GM21737 (cell line): ENCODE measurements around the gene RUNX1.

ENCODE experiments used
- ATAC-seq: cut with Tn5 transposase; IDR thresholded peaks from one replicate; pipeline ENCODE4 v1.9.1; 2021; ENCODE audit warnings: mild to moderate bottlenecking, moderate library complexity; ENCODE audit not compliant: unreplicated experiment

The RUNX1 gene

DNA sequence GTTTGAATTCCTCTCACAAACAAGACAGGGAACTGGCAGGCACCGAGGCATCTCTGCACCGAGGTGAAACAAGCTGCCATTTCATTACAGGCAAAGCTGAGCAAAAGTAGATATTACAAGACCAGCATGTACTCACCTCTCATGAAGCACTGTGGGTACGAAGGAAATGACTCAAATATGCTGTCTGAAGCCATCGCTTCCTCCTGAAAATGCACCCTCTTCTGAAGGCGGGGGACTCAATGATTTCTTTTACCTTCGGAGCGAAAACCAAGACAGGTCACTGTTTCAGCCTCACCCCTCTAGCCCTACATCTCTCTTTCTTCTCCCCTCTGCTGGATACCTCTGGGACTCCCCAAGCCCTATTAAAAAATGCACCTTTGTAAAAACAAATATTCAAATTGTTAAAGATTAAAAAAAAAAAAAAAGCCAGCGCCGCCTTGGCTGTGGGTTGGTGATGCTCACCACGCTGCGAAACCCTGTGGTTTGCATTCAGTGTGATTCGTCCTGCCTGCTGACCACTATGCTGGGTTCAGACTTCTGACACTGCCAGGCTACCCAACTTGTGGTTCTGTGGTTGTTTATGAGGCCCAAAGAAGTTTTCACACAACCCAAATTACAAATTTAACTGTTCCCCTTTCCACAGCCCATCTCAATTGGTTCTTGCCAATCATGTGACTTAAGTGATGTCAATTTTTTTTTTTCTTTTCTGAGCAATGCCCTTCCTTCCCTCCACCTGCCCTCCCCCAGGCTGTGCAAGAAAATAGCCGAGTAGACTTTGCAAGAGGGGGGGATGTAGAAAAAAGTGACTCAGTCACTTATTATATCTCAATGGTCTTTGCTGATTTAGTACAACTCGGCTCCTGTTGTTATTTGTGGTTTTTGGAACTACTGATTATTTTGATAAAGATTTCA, at the start of gene RUNX1:
TSS of gene RUNX1 (minus strand) at position 597 of the 912 bp plus-strand sequence.
- peak; percentile 50 for ATAC-seq

- ATAC-seq: no peak
These were observed 48.4 kb upstream of the RUNX1 start for GRCh38 chr21:35097525-35097924.

- no peak for ATAC-seq
These were observed 47.9 kb upstream of the RUNX1 start for GRCh38 chr21:35096959-35097358.

DNA sequence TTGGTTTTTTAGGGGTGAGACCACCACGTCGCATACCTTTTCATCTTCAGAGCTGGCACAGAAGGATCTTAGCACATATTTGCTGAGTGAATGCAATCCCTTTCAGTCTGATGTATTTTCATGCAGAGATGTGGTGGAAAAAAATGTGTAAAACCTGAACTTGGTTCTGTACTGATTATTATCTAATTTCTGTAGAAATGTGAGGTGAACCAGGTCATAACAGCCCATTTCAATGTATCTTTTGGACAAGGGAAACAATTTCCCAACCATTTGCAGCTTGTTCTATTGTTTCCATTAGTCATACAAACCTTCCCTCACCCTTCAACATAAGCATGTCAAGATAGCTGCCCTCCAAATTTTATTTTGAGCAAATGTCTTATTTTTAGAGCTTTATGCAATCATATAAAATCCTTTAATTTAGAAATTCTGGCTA, 46.8 kb upstream of the RUNX1 start:
- no peak for ATAC-seq

DNA sequence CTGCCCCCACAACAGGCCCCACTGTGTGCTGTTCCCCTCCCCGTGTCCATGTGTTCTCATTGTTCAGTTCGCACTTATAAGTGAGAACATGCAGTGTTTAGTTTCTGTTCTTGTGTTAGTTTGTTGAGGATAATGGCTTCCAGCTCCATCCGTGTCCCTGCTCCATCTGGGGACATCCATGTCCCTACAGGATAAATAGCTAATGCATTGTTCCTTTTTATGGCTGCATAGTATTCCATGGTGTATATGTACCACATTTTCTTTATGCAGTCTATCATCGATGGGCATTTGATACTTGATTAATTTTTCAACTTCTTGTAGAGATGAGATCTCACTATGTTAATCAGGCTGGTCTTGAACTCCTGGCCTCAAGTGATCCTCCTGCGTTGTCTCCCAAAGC, 44.4 kb upstream of the RUNX1 start:
- ATAC-seq: no peak

DNA sequence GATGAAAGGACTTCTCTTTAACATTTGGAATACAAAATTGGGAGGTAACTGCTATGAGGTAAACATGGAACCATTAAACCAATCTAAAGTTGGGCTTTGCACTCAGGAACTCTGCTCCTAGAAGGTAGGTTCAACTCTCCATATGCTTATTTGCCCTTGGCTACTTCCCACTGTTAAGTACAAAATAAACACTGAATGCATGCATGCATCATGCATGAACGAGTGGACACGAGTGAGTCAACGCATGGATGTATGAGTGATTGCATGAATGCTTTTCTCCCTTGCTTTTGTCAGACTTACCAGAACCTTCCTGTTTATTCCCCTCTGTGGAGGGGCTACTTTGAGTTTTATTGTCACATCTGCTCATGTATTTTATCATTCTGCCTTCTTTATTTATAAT, 42.4 kb upstream of the RUNX1 start:
- no peak for ATAC-seq

- ATAC-seq: no peak
These were observed 41.3 kb upstream of the RUNX1 start for GRCh38 chr21:35090403-35090802.

GRCh38 chr21:35088319-35088771, 39.2 kb upstream of the RUNX1 start:
- no peak for ATAC-seq

- ATAC-seq: no peak
These were observed 37.3 kb upstream of the RUNX1 start for GRCh38 chr21:35086357-35086756.

- ATAC-seq: no peak
These were observed 35.8 kb upstream of the RUNX1 start for GRCh38 chr21:35084869-35085268.

DNA sequence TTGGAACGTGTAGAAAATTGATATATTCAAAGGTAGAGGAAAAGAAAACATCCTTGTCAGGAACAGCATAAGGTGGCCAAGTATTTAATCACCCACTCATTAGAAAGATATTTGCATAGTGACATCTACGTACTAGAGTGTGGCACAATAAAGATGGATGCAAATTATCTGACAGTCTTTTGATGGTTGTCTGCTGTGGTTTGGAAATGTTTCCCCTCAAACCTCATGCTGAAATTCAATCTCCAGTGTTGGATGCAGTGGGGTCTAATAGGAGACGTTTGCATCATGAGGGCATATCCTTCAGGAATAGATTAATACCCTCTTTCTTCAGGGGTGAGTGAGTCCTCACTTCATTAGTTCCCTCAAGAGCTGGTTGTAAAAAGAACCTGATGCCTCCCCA, 34.1 kb upstream of the RUNX1 start:
- no peak for ATAC-seq

GRCh38 chr21:35081861-35082260, 32.8 kb upstream of the RUNX1 start:
- ATAC-seq: no peak

DNA sequence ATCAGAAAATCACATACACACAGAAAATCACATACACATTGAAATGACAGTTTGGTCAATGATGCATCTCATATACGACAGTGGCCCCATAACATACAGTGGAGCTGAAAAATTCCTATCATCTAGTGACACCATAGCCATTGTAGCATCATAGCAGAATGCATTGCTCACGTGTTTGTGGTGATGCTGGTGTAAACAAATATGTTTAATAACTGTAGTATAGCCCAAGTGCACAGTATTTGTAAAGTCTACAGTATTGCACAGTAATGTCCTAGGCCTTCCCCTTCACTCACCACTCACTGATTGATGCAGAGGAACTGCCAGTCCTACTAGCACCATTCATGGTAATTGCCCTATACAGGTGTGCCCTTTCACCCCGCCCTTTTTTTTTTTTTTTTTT, 30.1 kb upstream of the RUNX1 start:
- no peak for ATAC-seq

- ATAC-seq: no peak
These were observed 28.9 kb upstream of the RUNX1 start for GRCh38 chr21:35077975-35078374.

DNA sequence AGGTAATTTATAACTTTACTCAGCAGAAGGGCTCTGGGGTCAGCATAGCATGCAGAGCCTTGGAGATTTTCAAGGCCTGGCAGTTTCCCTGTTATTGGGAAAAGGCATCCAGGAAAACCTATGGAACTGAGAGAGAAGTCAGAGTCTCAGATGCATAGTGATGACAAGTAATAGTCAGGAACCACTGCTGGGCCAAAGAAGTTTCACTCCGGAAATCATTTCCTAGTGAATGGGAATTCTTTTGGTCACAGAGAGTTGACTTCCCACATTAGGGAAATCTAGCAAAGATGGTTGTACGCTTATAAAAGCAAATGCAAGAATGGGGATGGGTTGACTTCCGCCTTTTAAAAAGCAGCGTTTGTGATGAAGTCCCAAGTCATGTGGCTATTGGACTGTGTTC, 28.4 kb upstream of the RUNX1 start:
- ATAC-seq: no peak

- no peak for ATAC-seq
These were observed 26.4 kb upstream of the RUNX1 start for GRCh38 chr21:35075546-35075945.

- ATAC-seq: no peak
These were observed 23.9 kb upstream of the RUNX1 start for GRCh38 chr21:35072960-35073359.

DNA sequence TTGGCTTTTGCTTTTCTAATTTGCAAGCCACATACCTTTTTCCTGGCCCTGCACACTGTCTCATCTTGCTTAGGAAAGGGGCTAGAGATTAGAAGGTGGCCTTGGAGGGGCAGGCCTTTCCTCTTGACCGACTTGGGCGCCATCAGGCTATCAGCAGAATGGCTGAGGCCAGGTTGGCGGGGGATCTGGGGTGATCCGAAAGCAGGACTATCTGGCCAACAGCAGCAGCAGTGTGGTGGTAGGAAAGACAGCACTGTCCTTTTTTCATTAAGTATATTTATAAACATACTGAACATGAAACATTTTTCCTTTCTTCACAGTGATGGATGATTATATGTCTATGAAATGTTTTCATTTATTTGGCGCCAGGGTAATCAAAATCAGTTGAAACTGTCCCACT, 23.5 kb upstream of the RUNX1 start:
- ATAC-seq: no peak

- no peak for ATAC-seq
These were observed 22.2 kb upstream of the RUNX1 start for GRCh38 chr21:35071347-35071746.

GRCh38 chr21:35070436-35070835, 21.3 kb upstream of the RUNX1 start:
- ATAC-seq: no peak

DNA sequence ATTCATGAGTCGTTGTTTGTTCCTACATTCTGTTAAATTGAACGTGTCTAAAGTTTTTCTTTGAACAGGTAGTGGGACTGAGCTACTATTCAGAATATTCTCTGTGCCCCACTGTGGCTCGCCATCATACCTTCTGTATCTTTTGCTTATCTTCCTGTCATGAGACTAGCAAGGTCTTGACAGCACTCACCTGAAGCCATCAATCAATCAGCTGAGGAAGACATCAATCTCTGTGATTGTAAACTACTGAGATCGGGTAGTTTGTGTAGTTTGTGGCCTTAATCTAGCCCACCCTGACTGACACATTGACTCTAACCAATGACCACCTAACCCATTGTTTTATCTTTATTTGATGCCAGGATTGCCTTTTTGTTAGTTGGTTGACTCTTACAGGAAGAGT, 17.7 kb upstream of the RUNX1 start:
- no peak for ATAC-seq

DNA sequence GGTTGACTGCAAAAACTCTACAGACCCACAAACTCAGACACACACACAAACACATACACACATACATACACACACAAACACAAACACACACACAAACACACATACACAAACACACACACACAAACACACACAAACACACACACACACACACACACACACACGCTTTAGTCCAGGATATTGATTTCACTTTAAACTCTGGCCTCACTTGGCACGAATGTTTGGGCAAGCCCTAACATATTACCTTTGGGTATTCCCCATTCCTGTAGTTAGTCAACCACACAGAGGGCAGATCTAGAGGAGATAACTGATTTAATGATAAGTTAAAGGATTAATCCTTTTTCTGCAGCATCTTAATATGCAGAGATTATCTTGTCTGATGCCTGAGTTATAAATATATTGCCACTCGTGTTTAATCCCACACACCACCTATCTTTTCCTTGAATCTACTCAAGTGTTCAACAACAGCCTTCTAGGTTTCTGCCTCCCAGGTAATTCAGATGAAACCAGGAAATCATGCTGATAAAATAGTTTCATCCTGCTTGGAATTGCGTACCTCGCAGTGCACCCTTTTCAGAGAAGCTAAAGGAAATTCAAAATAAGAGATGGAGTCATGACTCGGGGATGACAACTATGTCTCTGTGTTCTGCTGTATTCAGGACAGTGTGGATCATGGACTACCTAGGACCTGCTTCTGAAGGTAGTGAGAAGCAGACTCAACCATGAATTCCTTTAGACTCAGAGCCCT, 14.5 kb upstream of the RUNX1 start:
- no peak for ATAC-seq
